Vagina (tissue), 2 donors: ENCODE data around the gene GRIN2C. TPM values are rescaled to one million over a fixed set of nuclear protein-coding genes. Genes with fewer than 3 reads are reported as not detected.
"Not testable (repeated sequence)": the region's sequence is repeated elsewhere in the genome, so short reads cannot be mapped to it uniquely, and the experiment has no call there.

Source experiments
- DNase-seq, 2 donors: peaks; one replicate each; pipeline ENCODE4 v3.0.0-alpha.2; 2017; ENCODE audit errors: extremely low spot score in 2 of 2
- H3K27ac ChIP-seq: fragments of 200-600 bp; sonication (generic); one replicate; pipeline ENCODE4 v1.5.1; 2019
- H3K27me3 ChIP-seq: fragments of 200-600 bp; sonication (generic); one replicate; pipeline ENCODE4 v1.5.1; 2019
- H3K36me3 ChIP-seq, 2 donors: fragments of 200-600 bp; sonication (generic); one replicate each; pipeline ENCODE4 v1.5.1; 2017 to 2019
- H3K4me1 ChIP-seq: fragments of 200-600 bp; sonication (generic); one replicate; pipeline ENCODE4 v1.5.1; 2019
- H3K4me3 ChIP-seq, 2 donors: fragments of 200-600 bp; sonication (generic); 1 replicate in 1 of 2; 2 replicates in 1 of 2; pipeline ENCODE4 v1.5.1; 2016 to 2019
- H3K9me3 ChIP-seq: fragments of 200-600 bp; sonication (generic); one replicate; pipeline ENCODE4 v1.5.1; 2019
- POLR2A ChIP-seq, 2 donors: fragments of 450-650 bp; IDR thresholded peaks; one replicate each; pipeline ENCODE4 v1.6.1; 2017; ENCODE audit warnings: antibody characterized with exemption in 2 of 2, mild to moderate bottlenecking in 2 of 2, moderate library complexity in 2 of 2
- POLR2AphosphoS5 ChIP-seq, 2 donors: sonication (generic); formaldehyde crosslinking; IDR thresholded peaks; one replicate each; pipeline ENCODE4 v1.9.0; 2017; ENCODE audit warnings: antibody characterized with exemption in 2 of 2, mild to moderate bottlenecking in 2 of 2, low read depth in 1 of 2; ENCODE audit not compliant: insufficient read depth in 1 of 2
- intact Hi-C: fragments of 100-400 bp; cut with DNase I; formaldehyde crosslinking; loops from one replicate; pipeline ENCODE4 v1.15.1; 2023
- total RNA-seq: library from RNA; depleted of rRNA; stranded (reverse); fragments of >200 nt; gene quantifications from one replicate; pipeline ENCODE4 v1.2.3, GENCODE V29; 2016
- TF ChIP-seq, protein P1 (sequence below), 3 experiments: fragments of 450-650 bp in 2 of 3; fragments of 200-600 bp in 1 of 3; sonication (generic) in 1 of 3; IDR thresholded peaks; one replicate each; pipeline ENCODE4 v1.5.1; 2017 to 2019; ENCODE audit warnings: antibody characterized with exemption in 3 of 3, mild to moderate bottlenecking in 2 of 3, moderate library complexity in 2 of 3

The GRIN2C gene
- total RNA-seq, 1 donor from 2014 or later = not detected

DNA sequence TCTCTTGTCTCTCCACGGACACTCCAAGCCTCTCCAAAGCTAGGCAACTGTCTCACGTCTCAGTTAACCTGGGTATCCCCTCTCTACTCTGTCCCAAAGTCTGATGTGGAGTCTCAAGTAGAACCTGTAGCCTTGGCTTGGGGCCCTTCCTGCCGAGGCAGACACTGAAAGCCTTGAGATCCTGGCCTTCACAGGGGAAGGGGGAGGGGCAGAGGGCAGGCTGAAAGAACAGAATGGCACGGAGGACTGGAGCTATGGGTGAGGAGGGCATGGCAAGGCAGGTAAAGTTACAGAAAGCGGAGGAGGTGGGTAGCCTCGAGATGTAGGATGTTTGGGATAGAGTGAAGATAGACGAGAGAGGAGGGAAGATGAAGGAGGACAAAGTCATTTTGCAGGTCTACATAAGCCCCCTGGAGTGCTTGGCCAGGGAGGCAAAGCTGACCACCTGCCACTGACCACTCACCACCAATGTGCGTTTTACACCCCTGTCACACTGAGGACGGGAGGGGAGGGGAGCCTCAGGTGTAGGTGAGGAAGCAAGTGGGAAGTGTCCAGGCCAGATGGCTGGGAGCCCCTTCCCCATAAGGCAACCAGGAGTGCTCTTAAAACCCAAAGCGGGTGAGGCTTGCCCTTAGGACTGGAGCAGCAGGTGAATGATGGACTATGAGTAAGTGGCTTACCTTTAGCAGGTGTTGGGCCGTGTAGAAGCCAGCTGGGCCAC is 11.8 kb upstream of the GRIN2C start:
- Histone ChIP-seq H3K27ac (no peak overlapping the region), H3K27me3 (no peaks in the 10 kb centered on the region), H3K4me1 (peaks cover 29% of the 10 kb centered on the region), H3K36me3 (peaks cover 0 to 4% of the 10 kb centered on the region in 2 donors), H3K4me3 (peak overlapping the region in 1 of 2 donors; percentile 50), H3K9me3 (no peaks in the 10 kb centered on the region)
- intact Hi-C loops = no loop called here
- TF ChIP-seq, protein P1, sequence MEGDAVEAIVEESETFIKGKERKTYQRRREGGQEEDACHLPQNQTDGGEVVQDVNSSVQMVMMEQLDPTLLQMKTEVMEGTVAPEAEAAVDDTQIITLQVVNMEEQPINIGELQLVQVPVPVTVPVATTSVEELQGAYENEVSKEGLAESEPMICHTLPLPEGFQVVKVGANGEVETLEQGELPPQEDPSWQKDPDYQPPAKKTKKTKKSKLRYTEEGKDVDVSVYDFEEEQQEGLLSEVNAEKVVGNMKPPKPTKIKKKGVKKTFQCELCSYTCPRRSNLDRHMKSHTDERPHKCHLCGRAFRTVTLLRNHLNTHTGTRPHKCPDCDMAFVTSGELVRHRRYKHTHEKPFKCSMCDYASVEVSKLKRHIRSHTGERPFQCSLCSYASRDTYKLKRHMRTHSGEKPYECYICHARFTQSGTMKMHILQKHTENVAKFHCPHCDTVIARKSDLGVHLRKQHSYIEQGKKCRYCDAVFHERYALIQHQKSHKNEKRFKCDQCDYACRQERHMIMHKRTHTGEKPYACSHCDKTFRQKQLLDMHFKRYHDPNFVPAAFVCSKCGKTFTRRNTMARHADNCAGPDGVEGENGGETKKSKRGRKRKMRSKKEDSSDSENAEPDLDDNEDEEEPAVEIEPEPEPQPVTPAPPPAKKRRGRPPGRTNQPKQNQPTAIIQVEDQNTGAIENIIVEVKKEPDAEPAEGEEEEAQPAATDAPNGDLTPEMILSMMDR (IDR thresholded peaks at IDR 0.05) = no peak
- TF ChIP-seq POLR2AphosphoS5 (IDR thresholded peaks at IDR 0.05; ENCODE audit: insufficient read depth in 1 of 2, low read depth in 1 of 2) (no peak), POLR2A (IDR thresholded peaks at IDR 0.05) (no peak)
- no peak for DNase-seq

DNA sequence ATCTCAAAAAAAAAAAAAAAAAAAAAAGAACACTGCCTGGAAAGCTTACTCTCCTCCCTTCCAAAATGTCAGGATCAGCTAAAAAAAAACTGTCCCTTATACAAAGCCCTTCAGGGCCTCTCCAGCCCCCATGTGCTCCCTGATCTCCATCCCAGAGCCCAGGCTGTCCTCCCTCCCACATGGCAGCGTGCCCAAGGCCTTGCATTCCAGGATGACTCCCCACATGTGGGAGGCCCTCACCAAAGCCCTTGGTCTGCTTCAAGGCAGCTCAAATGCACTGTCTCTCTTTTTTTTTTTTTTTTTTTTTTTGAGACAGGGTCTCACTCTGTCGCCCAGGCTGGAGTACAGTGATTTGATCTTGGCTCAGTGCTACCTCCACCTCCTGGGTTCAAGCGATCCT is 10.8 kb upstream of the GRIN2C start:
- H3K4me3 ChIP-seq = no peak overlapping the region
- no peaks in the 10 kb centered on the region for H3K9me3 ChIP-seq
- no peak overlapping the region for H3K27ac ChIP-seq
- intact Hi-C loops = no loop called here
- H3K27me3 ChIP-seq = no peaks in the 10 kb centered on the region
- peaks cover 29% of the 10 kb centered on the region for H3K4me1 ChIP-seq
- H3K36me3 ChIP-seq = peaks cover 0 to 4% of the 10 kb centered on the region in 2 donors
- DNase-seq = no peak
- no peak for TF ChIP-seq POLR2AphosphoS5 (IDR thresholded peaks at IDR 0.05; ENCODE audit: insufficient read depth in 1 of 2, low read depth in 1 of 2)
- TF ChIP-seq POLR2A (IDR thresholded peaks at IDR 0.05) = no peak
- TF ChIP-seq, protein P1 (IDR thresholded peaks at IDR 0.05) = no peak

DNA sequence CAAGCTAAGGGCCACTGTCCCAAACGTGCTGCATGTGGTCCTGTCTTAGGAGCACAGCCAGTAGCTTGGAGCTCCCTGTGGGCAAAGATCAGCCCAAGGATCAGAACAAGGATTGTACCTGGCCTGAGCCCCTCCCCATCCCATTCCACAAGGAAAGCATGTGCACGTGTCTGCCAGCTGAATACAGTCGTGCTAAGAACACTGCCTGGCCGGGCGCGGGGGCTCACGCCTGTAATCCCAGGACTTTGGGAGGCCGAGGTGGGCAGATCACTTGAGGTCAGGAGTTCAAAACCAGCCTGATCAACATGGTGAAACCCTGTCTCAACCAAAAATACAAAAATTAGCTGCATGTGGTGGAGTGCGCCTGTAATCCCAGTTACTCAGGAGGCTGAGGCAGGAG is 10.3 kb upstream of the GRIN2C start:
- DNase-seq, H3K36me3 ChIP-seq, H3K27ac ChIP-seq, H3K27me3 ChIP-seq, intact Hi-C loops, H3K4me3 ChIP-seq, H3K9me3 ChIP-seq: not testable (repeated sequence)
- peaks cover 29% of the 10 kb centered on the region for H3K4me1 ChIP-seq

DNA sequence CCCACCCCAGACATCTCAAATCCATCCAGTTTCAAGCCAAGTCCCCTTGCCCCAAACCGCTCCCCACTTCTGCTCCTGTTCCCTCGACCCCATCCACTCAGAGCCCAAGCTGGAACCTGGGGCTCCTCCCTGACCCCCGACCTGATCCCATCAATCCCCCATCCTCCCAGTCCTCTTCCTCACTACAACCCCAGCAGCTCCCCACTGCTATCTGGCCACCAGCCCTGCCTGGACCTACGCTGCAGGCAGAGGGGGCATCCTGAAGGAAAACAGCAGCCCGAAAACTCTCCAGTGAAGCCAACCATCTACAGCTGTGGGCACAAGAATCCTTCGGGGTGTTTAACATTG is 9.2 kb upstream of the GRIN2C start:
- no peak for DNase-seq
- Histone ChIP-seq H3K4me3 (no peak overlapping the region), H3K27ac (no peak overlapping the region), H3K9me3 (no peaks in the 10 kb centered on the region), H3K27me3 (no peaks in the 10 kb centered on the region), H3K36me3 (peaks cover 0 to 4% of the 10 kb centered on the region in 2 donors), H3K4me1 (peaks cover 26% of the 10 kb centered on the region)
- intact Hi-C loops = no loop called here
- no peak for TF ChIP-seq POLR2AphosphoS5 (IDR thresholded peaks at IDR 0.05; ENCODE audit: insufficient read depth in 1 of 2, low read depth in 1 of 2)
- TF ChIP-seq, protein P1 (IDR thresholded peaks at IDR 0.05) = no peak
- no peak for TF ChIP-seq POLR2A (IDR thresholded peaks at IDR 0.05)

DNA sequence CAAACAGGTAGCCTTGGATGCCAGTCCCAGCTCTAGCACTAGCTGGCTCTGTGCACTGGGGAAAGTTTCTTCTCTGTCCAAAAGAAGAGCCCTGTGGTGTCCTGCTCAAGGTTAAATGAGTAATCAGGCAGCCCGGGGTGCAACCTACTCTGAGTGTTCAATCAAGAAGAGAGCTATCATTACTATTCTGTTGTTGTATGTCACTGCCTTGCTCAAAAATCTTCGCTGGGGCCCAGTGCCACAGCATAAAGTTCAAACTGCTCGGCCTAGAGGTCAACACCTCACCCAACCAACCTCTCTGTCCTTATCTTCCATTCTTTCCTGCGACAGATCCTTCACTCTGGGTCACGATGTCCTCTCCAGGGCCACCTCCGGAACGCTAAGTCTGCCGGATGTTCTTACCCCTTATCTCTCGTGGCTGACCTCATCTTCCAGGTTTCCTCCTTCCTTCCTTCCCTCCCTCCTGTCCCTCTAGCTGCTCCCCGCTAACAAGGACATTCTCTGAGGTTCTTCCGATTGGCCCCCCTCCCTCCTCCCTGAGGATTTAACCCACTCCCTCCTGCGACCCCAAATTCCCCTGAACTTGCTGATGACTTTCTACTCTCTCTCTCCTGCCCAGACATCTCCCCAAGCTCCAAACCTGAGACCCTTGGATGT is 8.7 kb upstream of the GRIN2C start:
- Histone ChIP-seq H3K4me3 (no peak overlapping the region), H3K4me1 (peaks cover 22% of the 10 kb centered on the region), H3K9me3 (no peaks in the 10 kb centered on the region), H3K36me3 (peaks cover 0 to 4% of the 10 kb centered on the region in 2 donors), H3K27me3 (no peaks in the 10 kb centered on the region), H3K27ac (no peak overlapping the region)
- TF ChIP-seq POLR2A (IDR thresholded peaks at IDR 0.05) (no peak), POLR2AphosphoS5 (IDR thresholded peaks at IDR 0.05; ENCODE audit: insufficient read depth in 1 of 2, low read depth in 1 of 2) (no peak)
- TF ChIP-seq, protein P1 (IDR thresholded peaks at IDR 0.05) = no peak
- intact Hi-C loops = no loop called here
- no peak for DNase-seq
